ENCODE results near the gene ETFA.

Gene ETFA

DNA sequence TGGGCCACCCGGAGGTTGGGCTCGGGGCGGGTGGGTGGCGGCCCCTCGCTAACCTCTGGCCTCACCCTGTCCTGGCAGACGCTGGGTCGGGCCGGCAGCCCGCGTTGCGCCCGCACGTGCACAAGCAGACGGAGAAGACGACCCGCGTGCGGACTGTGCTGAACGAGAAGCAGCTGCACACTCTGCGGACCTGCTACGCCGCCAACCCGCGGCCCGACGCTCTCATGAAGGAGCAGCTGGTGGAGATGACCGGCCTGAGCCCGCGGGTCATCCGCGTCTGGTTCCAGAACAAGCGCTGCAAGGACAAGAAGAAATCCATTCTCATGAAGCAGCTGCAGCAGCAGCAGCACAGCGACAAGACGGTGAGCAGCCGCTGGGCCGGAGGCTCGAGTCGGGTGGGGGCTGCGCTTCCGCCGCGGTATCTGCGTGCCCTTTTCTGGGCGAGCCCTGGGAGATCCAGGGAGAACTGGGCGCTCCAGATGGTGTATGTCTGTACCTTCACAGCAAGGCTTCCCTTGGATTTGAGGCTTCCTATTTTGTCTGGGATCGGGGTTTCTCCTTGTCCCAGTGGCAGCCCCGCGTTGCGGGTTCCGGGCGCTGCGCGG is 29.0 kb upstream of the ETFA start:
- Histone ChIP-seq H3K27ac (ENCODE audit: insufficient read depth in 1 of 2, low read depth in 1 of 2, low read length in 2 of 2, poor library complexity in 1 of 2, severe bottlenecking in 2 of 2) (no peak overlapping the region), H3K4me3 (ENCODE audit: control insufficient read depth in 1 of 7, extremely low read depth in 1 of 7, insufficient read depth in 4 of 7, low read depth in 2 of 7, low read length in 6 of 7) (peak overlapping the region in 5 of 7 experiments; percentile 15 to 62 (median 48)), H3K27me3 (replicated peaks in 2 of 5; ENCODE audit: control insufficient read depth in 4 of 5, insufficient read depth in 5 of 5, low read length in 4 of 5) (peaks cover 22 to 100% (median 69%) of the 10 kb centered on the region in 5 experiments), H3K36me3 (ENCODE audit: control insufficient read depth in 4 of 4, insufficient read depth in 4 of 4, low read length in 3 of 4) (no peaks in the 10 kb centered on the region), H3K9me3 (ENCODE audit: control extremely low read depth in 1 of 5, control insufficient read depth in 4 of 5, insufficient read depth in 2 of 5, low read depth in 1 of 5, low read length in 4 of 5) (no peaks in the 10 kb centered on the region), H3K4me1 (ENCODE audit: control extremely low read depth in 1 of 4, control insufficient read depth in 4 of 4, insufficient read depth in 4 of 4, low read length in 3 of 4) (peaks cover 0 to 73% (median 66%) of the 10 kb centered on the region in 4 experiments)
- CTCF ChIA-PET, result interaction anchor here (0.6 to 0.8 kb wide), 2 partner anchors 9 to 87 kb away, joined by 3 to 4 read pairs; no protein-coding TSS in a partner anchor
- 1% methylated on average over 51 of the region's 53 CpGs for WGBS (ENCODE audit: insufficient coverage)
- DNase-seq, result peak in 2 of 3 donors; percentile 60 to 67
- POLR2A ChIA-PET, result interaction anchor here (1.5 kb wide), 1 partner anchor 29 kb away, joined by 3 read pairs; the partner anchor contains the start of gene ETFA

- peak in 2 of 3 donors; percentile 56 for DNase-seq
- H3K4me3 ChIP-seq (ENCODE audit: control insufficient read depth in 1 of 7, extremely low read depth in 1 of 7, insufficient read depth in 4 of 7, low read depth in 2 of 7, low read length in 6 of 7), result peak overlapping the region in 5 of 7 experiments; percentile 19 to 62 (median 48)
- CTCF ChIA-PET, result no interaction called here
- H3K4me1 ChIP-seq (ENCODE audit: control extremely low read depth in 1 of 4, control insufficient read depth in 4 of 4, insufficient read depth in 4 of 4, low read length in 3 of 4), result peaks cover 0 to 77% (median 70%) of the 10 kb centered on the region in 4 experiments
- 6% methylated on average over 33 of the region's 48 CpGs for WGBS (ENCODE audit: insufficient coverage)
- no peaks in the 10 kb centered on the region for H3K36me3 ChIP-seq (ENCODE audit: control insufficient read depth in 4 of 4, insufficient read depth in 4 of 4, low read length in 3 of 4)
- POLR2A ChIA-PET, result interaction anchor here (1.5 kb wide), 1 partner anchor 28 kb away, joined by 3 read pairs; the partner anchor contains the start of gene ETFA
- H3K27me3 ChIP-seq (replicated peaks in 2 of 5; ENCODE audit: control insufficient read depth in 4 of 5, insufficient read depth in 5 of 5, low read length in 4 of 5), result peaks cover 15 to 100% (median 69%) of the 10 kb centered on the region in 5 experiments
- no peak overlapping the region for H3K27ac ChIP-seq (ENCODE audit: insufficient read depth in 1 of 2, low read depth in 1 of 2, low read length in 2 of 2, poor library complexity in 1 of 2, severe bottlenecking in 2 of 2)
- H3K9me3 ChIP-seq (ENCODE audit: control extremely low read depth in 1 of 5, control insufficient read depth in 4 of 5, insufficient read depth in 2 of 5, low read depth in 1 of 5, low read length in 4 of 5), result no peaks in the 10 kb centered on the region
These were observed 28.3 kb upstream of the ETFA start for GRCh38 chr15:76339305-76340197.

GRCh38 chr15:76338486-76339304 is 27.4 kb upstream of the ETFA start:
- Histone ChIP-seq H3K27me3 (replicated peaks in 2 of 5; ENCODE audit: control insufficient read depth in 4 of 5, insufficient read depth in 5 of 5, low read length in 4 of 5) (peaks cover 6 to 100% (median 67%) of the 10 kb centered on the region in 5 experiments), H3K36me3 (ENCODE audit: control insufficient read depth in 4 of 4, insufficient read depth in 4 of 4, low read length in 3 of 4) (no peaks in the 10 kb centered on the region), H3K4me1 (ENCODE audit: control extremely low read depth in 1 of 4, control insufficient read depth in 4 of 4, insufficient read depth in 4 of 4, low read length in 3 of 4) (peaks cover 0 to 77% (median 70%) of the 10 kb centered on the region in 4 experiments), H3K4me3 (ENCODE audit: control insufficient read depth in 1 of 7, extremely low read depth in 1 of 7, insufficient read depth in 4 of 7, low read depth in 2 of 7, low read length in 6 of 7) (peak overlapping the region in 4 of 7 experiments; percentile 15 to 52 (median 36)), H3K27ac (ENCODE audit: insufficient read depth in 1 of 2, low read depth in 1 of 2, low read length in 2 of 2, poor library complexity in 1 of 2, severe bottlenecking in 2 of 2) (no peak overlapping the region), H3K9me3 (ENCODE audit: control extremely low read depth in 1 of 5, control insufficient read depth in 4 of 5, insufficient read depth in 2 of 5, low read depth in 1 of 5, low read length in 4 of 5) (no peaks in the 10 kb centered on the region)
- peak in 1 of 3 donors; percentile 53 for DNase-seq
- WGBS (ENCODE audit: insufficient coverage), result 5% methylated on average over 16 of the region's 26 CpGs
- CTCF ChIA-PET, result no interaction called here
- POLR2A ChIA-PET, result no interaction called here

DNA sequence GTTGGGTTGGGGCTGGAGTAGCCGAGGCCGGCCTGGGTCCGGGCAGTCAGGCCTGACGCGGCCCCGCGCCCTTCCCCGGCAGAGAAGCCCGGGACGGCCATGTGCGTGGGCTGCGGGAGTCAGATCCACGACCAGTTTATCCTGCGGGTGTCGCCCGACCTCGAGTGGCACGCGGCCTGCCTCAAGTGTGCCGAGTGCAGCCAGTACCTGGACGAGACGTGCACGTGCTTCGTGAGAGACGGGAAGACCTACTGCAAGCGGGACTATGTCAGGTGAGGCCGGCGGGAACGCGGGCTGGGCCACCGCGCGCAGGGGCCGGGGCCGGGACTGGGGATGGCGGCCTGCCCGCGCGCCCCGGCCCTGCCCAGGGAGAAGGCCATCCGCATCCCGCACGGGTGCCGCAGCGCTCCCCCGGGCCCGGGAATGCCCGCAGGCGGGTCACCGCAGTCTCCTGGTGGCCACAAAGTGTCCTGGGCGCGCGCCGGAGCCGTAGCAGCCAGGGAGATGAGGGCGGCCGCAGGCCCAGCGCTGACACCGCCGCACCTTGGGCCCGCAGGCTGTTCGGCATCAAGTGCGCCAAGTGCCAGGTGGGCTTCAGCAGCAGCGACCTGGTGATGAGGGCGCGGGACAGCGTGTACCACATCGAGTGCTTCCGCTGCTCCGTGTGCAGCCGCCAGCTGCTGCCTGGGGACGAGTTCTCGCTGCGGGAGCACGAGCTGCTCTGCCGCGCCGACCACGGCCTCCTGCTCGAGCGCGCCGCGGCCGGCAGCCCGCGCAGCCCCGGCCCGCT is 26.6 kb upstream of the ETFA start:
- peaks cover 10 to 100% (median 69%) of the 10 kb centered on the region in 5 experiments for H3K27me3 ChIP-seq (replicated peaks in 2 of 5; ENCODE audit: control insufficient read depth in 4 of 5, insufficient read depth in 5 of 5, low read length in 4 of 5)
- CTCF ChIA-PET, result no interaction called here

DNA sequence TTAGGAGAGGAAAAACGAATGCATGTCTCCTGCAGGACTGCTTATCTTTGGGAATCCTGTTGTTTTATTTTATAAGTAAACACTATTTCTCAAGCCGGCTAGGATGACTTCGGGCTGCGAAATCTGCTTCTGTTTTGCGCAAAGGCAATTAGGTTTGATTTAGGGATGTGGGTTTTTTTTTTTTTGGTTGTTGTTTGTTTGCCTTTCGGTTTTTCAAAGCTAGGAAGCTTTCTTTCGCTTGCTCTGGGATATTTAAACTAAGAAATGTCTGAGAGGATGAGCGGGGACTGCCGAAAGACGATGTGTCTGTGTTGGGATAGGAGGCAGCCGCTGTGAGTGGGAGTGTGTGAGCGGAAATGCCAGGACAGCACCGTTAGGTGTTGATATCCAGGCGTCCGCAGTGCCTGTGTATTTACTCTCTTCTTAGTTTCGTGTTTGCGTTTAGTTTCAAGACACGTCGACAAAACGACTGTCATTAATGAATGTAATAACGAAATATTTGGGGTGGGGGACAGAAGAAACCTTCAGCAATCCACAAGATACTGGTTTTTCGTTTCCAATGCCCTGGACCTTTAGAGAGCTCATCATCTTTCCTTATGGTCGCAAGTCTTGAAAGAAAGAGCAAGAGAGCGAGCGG is 25.9 kb upstream of the ETFA start:
- DNase-seq, result peak in 2 of 3 donors; percentile 28 to 40
- Histone ChIP-seq H3K9me3 (ENCODE audit: control extremely low read depth in 1 of 5, control insufficient read depth in 4 of 5, insufficient read depth in 2 of 5, low read depth in 1 of 5, low read length in 4 of 5) (no peaks in the 10 kb centered on the region), H3K27me3 (replicated peaks in 2 of 5; ENCODE audit: control insufficient read depth in 4 of 5, insufficient read depth in 5 of 5, low read length in 4 of 5) (peaks cover 10 to 96% (median 70%) of the 10 kb centered on the region in 5 experiments), H3K4me1 (ENCODE audit: control extremely low read depth in 1 of 4, control insufficient read depth in 4 of 4, insufficient read depth in 4 of 4, low read length in 3 of 4) (peaks cover 0 to 67% (median 62%) of the 10 kb centered on the region in 4 experiments), H3K27ac (ENCODE audit: insufficient read depth in 1 of 2, low read depth in 1 of 2, low read length in 2 of 2, poor library complexity in 1 of 2, severe bottlenecking in 2 of 2) (peak overlapping the region in 1 of 2 experiments; percentile 54), H3K36me3 (ENCODE audit: control insufficient read depth in 4 of 4, insufficient read depth in 4 of 4, low read length in 3 of 4) (no peaks in the 10 kb centered on the region), H3K4me3 (ENCODE audit: control insufficient read depth in 1 of 7, extremely low read depth in 1 of 7, insufficient read depth in 4 of 7, low read depth in 2 of 7, low read length in 6 of 7) (peak overlapping the region in 3 of 7 experiments; percentile 20 to 47 (median 34))
- WGBS (ENCODE audit: insufficient coverage), result 4% methylated on average over 21 of the region's 25 CpGs
- ChIA-PET CTCF (no interaction called here), POLR2A (no interaction called here)

More for the DNA sequence above, 26.6 kb upstream of the ETFA start:
- DNase-seq, result peak in 2 of 3 donors; percentile 63 to 68
- H3K36me3 ChIP-seq (ENCODE audit: control insufficient read depth in 4 of 4, insufficient read depth in 4 of 4, low read length in 3 of 4), result no peaks in the 10 kb centered on the region
- no peaks in the 10 kb centered on the region for H3K9me3 ChIP-seq (ENCODE audit: control extremely low read depth in 1 of 5, control insufficient read depth in 4 of 5, insufficient read depth in 2 of 5, low read depth in 1 of 5, low read length in 4 of 5)
- H3K27ac ChIP-seq (ENCODE audit: insufficient read depth in 1 of 2, low read depth in 1 of 2, low read length in 2 of 2, poor library complexity in 1 of 2, severe bottlenecking in 2 of 2), result peak overlapping the region in 1 of 2 experiments; percentile 54
- H3K4me1 ChIP-seq (ENCODE audit: control extremely low read depth in 1 of 4, control insufficient read depth in 4 of 4, insufficient read depth in 4 of 4, low read length in 3 of 4), result peaks cover 0 to 71% (median 67%) of the 10 kb centered on the region in 4 experiments
- 2% methylated on average over 79 of the region's 89 CpGs for WGBS (ENCODE audit: insufficient coverage)
- peak overlapping the region in 5 of 7 experiments; percentile 7 to 52 (median 25) for H3K4me3 ChIP-seq (ENCODE audit: control insufficient read depth in 1 of 7, extremely low read depth in 1 of 7, insufficient read depth in 4 of 7, low read depth in 2 of 7, low read length in 6 of 7)
- POLR2A ChIA-PET, result no interaction called here

Data from common myeloid progenitor, CD34-positive (primary cell).